Parathyroid adenoma (tissue), 2 donors: ENCODE data around the gene SLC12A7.

Experiments
- H2AFZ ChIP-seq: fragments of 300-600 bp; sonication (generic); one replicate; pipeline ENCODE4 v1.7.0; 2017; ENCODE audit warnings: antibody characterized with exemption, mild to moderate bottlenecking
- H3K27ac ChIP-seq: fragments of 300-600 bp; sonication (generic); one replicate; pipeline ENCODE4 v1.7.0; 2017
- H3K27me3 ChIP-seq: fragments of 300-600 bp; sonication (generic); one replicate; pipeline ENCODE4 v1.7.0; 2017; ENCODE audit warnings: low read length; ENCODE audit not compliant: control insufficient read depth, insufficient read depth
- H3K36me3 ChIP-seq: fragments of 300-600 bp; sonication (generic); one replicate; pipeline ENCODE4 v1.7.0; 2017; ENCODE audit warnings: low read length; ENCODE audit not compliant: control insufficient read depth, insufficient read depth
- H3K4me1 ChIP-seq: fragments of 300-600 bp; sonication (generic); one replicate; pipeline ENCODE4 v1.7.0; 2017; ENCODE audit warnings: control low read depth
- H3K4me2 ChIP-seq: fragments of 300-600 bp; sonication (generic); one replicate; pipeline ENCODE4 v1.7.0; 2017; ENCODE audit warnings: low read length
- H3K4me3 ChIP-seq: fragments of 300-600 bp; sonication (generic); one replicate; pipeline ENCODE4 v1.7.0; 2017; ENCODE audit warnings: low read depth, low read length
- H3K79me2 ChIP-seq: fragments of 300-600 bp; sonication (generic); one replicate; pipeline ENCODE4 v1.7.0; 2017; ENCODE audit warnings: control low read depth
- H3K9ac ChIP-seq: fragments of 300-600 bp; sonication (generic); one replicate; pipeline ENCODE4 v1.7.0; 2017; ENCODE audit warnings: mild to moderate bottlenecking
- H3K9me3 ChIP-seq: fragments of 300-600 bp; sonication (generic); one replicate; pipeline ENCODE4 v1.7.0; 2017; ENCODE audit warnings: low read length; ENCODE audit not compliant: control insufficient read depth
- CTCF ChIP-seq: fragments of 300-600 bp; sonication (generic); IDR thresholded peaks from one replicate; pipeline ENCODE4 v1.7.0; 2017; ENCODE audit warnings: antibody characterized with exemption, mild to moderate bottlenecking
- donor health status: primary hyperparathyroidism.

Gene SLC12A7

GRCh38 chr5:1016476-1016875 lies 95.4 kb downstream of the SLC12A7 start:
- no peak for TF ChIP-seq CTCF
- H3K4me3 ChIP-seq: no peak overlapping the region
- H3K4me2 ChIP-seq: no peak overlapping the region
- no peaks in the 10 kb centered on the region for H3K9me3 ChIP-seq
- H3K27ac ChIP-seq: no peak overlapping the region
- no peak overlapping the region for H2AFZ ChIP-seq
- H3K4me1 ChIP-seq: no peaks in the 10 kb centered on the region
- H3K27me3 ChIP-seq: no peaks in the 10 kb centered on the region
- H3K79me2 ChIP-seq: no peaks in the 10 kb centered on the region
- H3K9ac ChIP-seq: no peak overlapping the region
- H3K36me3 ChIP-seq: no peaks in the 10 kb centered on the region

GRCh38 chr5:1016036-1016435 lies 95.8 kb downstream of the SLC12A7 start:
- no peak for TF ChIP-seq CTCF
- H3K27me3 ChIP-seq: no peaks in the 10 kb centered on the region
- no peaks in the 10 kb centered on the region for H3K79me2 ChIP-seq
- H3K9ac ChIP-seq: no peak overlapping the region
- no peaks in the 10 kb centered on the region for H3K9me3 ChIP-seq
- no peak overlapping the region for H3K27ac ChIP-seq
- H3K4me2 ChIP-seq: no peak overlapping the region
- H2AFZ ChIP-seq: no peak overlapping the region
- no peaks in the 10 kb centered on the region for H3K4me1 ChIP-seq
- no peaks in the 10 kb centered on the region for H3K36me3 ChIP-seq
- H3K4me3 ChIP-seq: no peak overlapping the region

GRCh38 chr5:1015507-1015906 lies 96.4 kb downstream of the SLC12A7 start:
- Histone ChIP-seq H3K36me3 (no peaks in the 10 kb centered on the region), H3K9ac (no peak overlapping the region), H3K9me3 (no peaks in the 10 kb centered on the region), H3K79me2 (no peaks in the 10 kb centered on the region), H3K27ac (no peak overlapping the region), H3K4me2 (no peak overlapping the region), H3K4me1 (no peaks in the 10 kb centered on the region), H3K4me3 (no peak overlapping the region), H3K27me3 (no peaks in the 10 kb centered on the region), H2AFZ (no peak overlapping the region)
- no peak for TF ChIP-seq CTCF

GRCh38 chr5:1014781-1015221 lies 97.1 kb downstream of the SLC12A7 start:
- Histone ChIP-seq H3K9me3 (no peaks in the 10 kb centered on the region), H3K27me3 (no peaks in the 10 kb centered on the region), H3K27ac (no peak overlapping the region), H3K79me2 (no peaks in the 10 kb centered on the region), H2AFZ (no peak overlapping the region), H3K4me2 (no peak overlapping the region), H3K9ac (no peak overlapping the region), H3K36me3 (no peaks in the 10 kb centered on the region), H3K4me1 (no peaks in the 10 kb centered on the region), H3K4me3 (no peak overlapping the region)
- TF ChIP-seq CTCF: no peak

GRCh38 chr5:1014346-1014745 lies 97.5 kb downstream of the SLC12A7 start:
- no peak overlapping the region for H3K4me3 ChIP-seq
- no peaks in the 10 kb centered on the region for H3K27me3 ChIP-seq
- H3K36me3 ChIP-seq: no peaks in the 10 kb centered on the region
- H3K9me3 ChIP-seq: no peaks in the 10 kb centered on the region
- H3K4me1 ChIP-seq: no peaks in the 10 kb centered on the region
- H3K4me2 ChIP-seq: no peak overlapping the region
- no peak overlapping the region for H3K27ac ChIP-seq
- no peak overlapping the region for H3K9ac ChIP-seq
- H3K79me2 ChIP-seq: no peaks in the 10 kb centered on the region
- no peak overlapping the region for H2AFZ ChIP-seq
- TF ChIP-seq CTCF: no peak
